ENCODE results near the gene ASTL.

ASTL gene

DNA sequence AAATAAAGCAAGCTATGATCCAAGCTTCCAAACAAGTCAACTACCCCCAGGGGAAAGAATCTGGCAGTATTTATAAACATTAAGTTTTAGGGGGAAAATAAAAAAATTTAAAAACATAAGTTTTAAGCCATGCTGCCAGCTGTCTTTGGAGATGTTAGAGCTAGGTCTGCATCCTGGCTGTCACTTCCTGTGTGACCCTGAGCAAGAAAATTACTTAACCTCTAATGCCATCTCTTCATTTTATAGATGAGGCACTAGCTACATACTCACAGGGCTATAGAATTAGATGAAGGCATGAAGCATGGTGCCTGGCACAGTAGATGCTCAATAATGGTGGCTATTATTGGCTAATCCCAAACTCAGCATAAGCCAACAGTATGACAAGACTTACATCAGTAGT is 42.2 kb upstream of the ASTL start:
- H3K27me3 ChIP-seq (replicated peaks in 2 of 5; ENCODE audit: control insufficient read depth in 4 of 5, insufficient read depth in 5 of 5, low read length in 4 of 5), result no peaks in the 10 kb centered on the region
- POLR2A ChIA-PET, result no interaction called here
- H3K4me1 ChIP-seq (ENCODE audit: control extremely low read depth in 1 of 4, control insufficient read depth in 4 of 4, insufficient read depth in 4 of 4, low read length in 3 of 4), result peaks cover 0 to 3% (median under 1%) of the 10 kb centered on the region in 4 experiments
- H3K36me3 ChIP-seq (ENCODE audit: control insufficient read depth in 4 of 4, insufficient read depth in 4 of 4, low read length in 3 of 4), result peaks cover 0 to 15% (median 8%) of the 10 kb centered on the region in 4 experiments
- H3K4me3 ChIP-seq (ENCODE audit: control insufficient read depth in 1 of 7, extremely low read depth in 1 of 7, insufficient read depth in 4 of 7, low read depth in 2 of 7, low read length in 6 of 7), result no peak overlapping the region
- H3K27ac ChIP-seq (ENCODE audit: insufficient read depth in 1 of 2, low read depth in 1 of 2, low read length in 2 of 2, poor library complexity in 1 of 2, severe bottlenecking in 2 of 2), result no peak overlapping the region
- no peak for DNase-seq
- CTCF ChIA-PET, result interaction anchor here (0.8 to 3.0 kb wide), 6 partner anchors 12 to 42 kb away, joined by 3 to 20 read pairs (median 4); partner anchors contain the start of gene ASTL
- H3K9me3 ChIP-seq (ENCODE audit: control extremely low read depth in 1 of 5, control insufficient read depth in 4 of 5, insufficient read depth in 2 of 5, low read depth in 1 of 5, low read length in 4 of 5), result no peaks in the 10 kb centered on the region

DNA sequence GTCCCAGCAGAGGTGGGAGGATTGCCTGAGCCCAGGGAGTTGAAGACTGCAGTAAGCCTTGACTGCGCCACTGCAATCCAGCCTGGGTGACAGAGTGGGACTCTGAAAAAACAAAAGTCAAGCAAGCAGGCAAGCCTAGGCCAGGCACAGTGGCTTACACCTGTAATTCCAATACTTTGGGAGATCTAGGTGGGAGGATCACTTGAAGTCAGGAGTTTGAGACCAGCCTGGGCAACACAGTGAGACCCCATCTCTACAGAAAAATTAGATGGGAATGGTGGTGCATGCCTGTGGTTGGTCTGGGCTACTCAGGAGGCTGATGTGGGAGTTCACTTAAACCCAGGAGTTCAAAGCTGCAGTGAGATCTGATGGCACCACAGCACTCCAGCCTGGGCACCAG is 41.7 kb upstream of the ASTL start:
- WGBS (ENCODE audit: insufficient coverage), result no CpG with 5 or more reads among the region's 1 CpG
- no peaks in the 10 kb centered on the region for H3K27me3 ChIP-seq (replicated peaks in 2 of 5; ENCODE audit: control insufficient read depth in 4 of 5, insufficient read depth in 5 of 5, low read length in 4 of 5)
- H3K27ac ChIP-seq (ENCODE audit: insufficient read depth in 1 of 2, low read depth in 1 of 2, low read length in 2 of 2, poor library complexity in 1 of 2, severe bottlenecking in 2 of 2), result no peak overlapping the region
- CTCF ChIA-PET, result interaction anchor here (0.8 to 3.0 kb wide), 6 partner anchors 13 to 42 kb away, joined by 3 to 20 read pairs (median 4); partner anchors contain the start of gene ASTL
- DNase-seq, result no peak
- peaks cover 0 to 3% (median under 1%) of the 10 kb centered on the region in 4 experiments for H3K4me1 ChIP-seq (ENCODE audit: control extremely low read depth in 1 of 4, control insufficient read depth in 4 of 4, insufficient read depth in 4 of 4, low read length in 3 of 4)
- no peaks in the 10 kb centered on the region for H3K9me3 ChIP-seq (ENCODE audit: control extremely low read depth in 1 of 5, control insufficient read depth in 4 of 5, insufficient read depth in 2 of 5, low read depth in 1 of 5, low read length in 4 of 5)
- no peak overlapping the region for H3K4me3 ChIP-seq (ENCODE audit: control insufficient read depth in 1 of 7, extremely low read depth in 1 of 7, insufficient read depth in 4 of 7, low read depth in 2 of 7, low read length in 6 of 7)
- POLR2A ChIA-PET, result no interaction called here
- H3K36me3 ChIP-seq (ENCODE audit: control insufficient read depth in 4 of 4, insufficient read depth in 4 of 4, low read length in 3 of 4), result peaks cover 0 to 11% (median 5%) of the 10 kb centered on the region in 4 experiments

- no peak overlapping the region for H3K4me3 ChIP-seq (ENCODE audit: control insufficient read depth in 1 of 7, extremely low read depth in 1 of 7, insufficient read depth in 4 of 7, low read depth in 2 of 7, low read length in 6 of 7)
- ChIA-PET POLR2A (no interaction called here), CTCF (interaction anchor here (1.8 to 7.5 kb wide), 3 partner anchors 16 to 154 kb away, joined by 8 to 346 read pairs (median 63); partner anchors contain the start of genes ASTL and DUSP2)
- no peaks in the 10 kb centered on the region for H3K9me3 ChIP-seq (ENCODE audit: control extremely low read depth in 1 of 5, control insufficient read depth in 4 of 5, insufficient read depth in 2 of 5, low read depth in 1 of 5, low read length in 4 of 5)
- peaks cover 0 to 3% (median 2%) of the 10 kb centered on the region in 4 experiments for H3K4me1 ChIP-seq (ENCODE audit: control extremely low read depth in 1 of 4, control insufficient read depth in 4 of 4, insufficient read depth in 4 of 4, low read length in 3 of 4)
- H3K27ac ChIP-seq (ENCODE audit: insufficient read depth in 1 of 2, low read depth in 1 of 2, low read length in 2 of 2, poor library complexity in 1 of 2, severe bottlenecking in 2 of 2), result no peak overlapping the region
- 100% methylated on average over 1 of the region's 4 CpGs for WGBS (ENCODE audit: insufficient coverage)
- no peaks in the 10 kb centered on the region for H3K36me3 ChIP-seq (ENCODE audit: control insufficient read depth in 4 of 4, insufficient read depth in 4 of 4, low read length in 3 of 4)
- H3K27me3 ChIP-seq (replicated peaks in 2 of 5; ENCODE audit: control insufficient read depth in 4 of 5, insufficient read depth in 5 of 5, low read length in 4 of 5), result no peaks in the 10 kb centered on the region
- DNase-seq, result no peak
Measured at GRCh38 chr2:96176661-96177060, 38.4 kb upstream of the ASTL start.

DNA sequence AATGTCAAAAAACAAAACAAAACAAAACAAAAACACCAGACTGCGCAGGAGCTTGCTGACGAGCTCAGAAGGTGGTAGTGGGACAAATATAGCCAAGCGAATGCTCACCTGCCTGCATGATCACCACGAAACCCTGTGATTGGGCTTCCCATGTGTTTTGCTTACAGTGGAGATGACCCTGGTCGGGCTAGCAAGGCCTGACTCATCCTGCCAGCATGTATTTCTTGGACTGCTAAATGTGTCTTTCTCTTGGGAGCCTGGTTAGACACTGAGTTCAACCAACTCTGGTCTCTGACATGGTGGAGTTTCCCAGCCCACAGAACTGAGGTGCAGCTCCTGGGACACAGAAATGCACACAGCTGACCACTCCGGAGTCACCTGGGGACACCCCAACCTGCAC is 37.6 kb upstream of the ASTL start:
- no peak overlapping the region for H3K4me3 ChIP-seq (ENCODE audit: control insufficient read depth in 1 of 7, extremely low read depth in 1 of 7, insufficient read depth in 4 of 7, low read depth in 2 of 7, low read length in 6 of 7)
- no peaks in the 10 kb centered on the region for H3K36me3 ChIP-seq (ENCODE audit: control insufficient read depth in 4 of 4, insufficient read depth in 4 of 4, low read length in 3 of 4)
- H3K4me1 ChIP-seq (ENCODE audit: control extremely low read depth in 1 of 4, control insufficient read depth in 4 of 4, insufficient read depth in 4 of 4, low read length in 3 of 4), result peaks cover 0 to 3% (median 2%) of the 10 kb centered on the region in 4 experiments
- H3K27me3 ChIP-seq (replicated peaks in 2 of 5; ENCODE audit: control insufficient read depth in 4 of 5, insufficient read depth in 5 of 5, low read length in 4 of 5), result no peaks in the 10 kb centered on the region
- no peak overlapping the region for H3K27ac ChIP-seq (ENCODE audit: insufficient read depth in 1 of 2, low read depth in 1 of 2, low read length in 2 of 2, poor library complexity in 1 of 2, severe bottlenecking in 2 of 2)
- DNase-seq, result no peak
- CTCF ChIA-PET, result interaction anchor here (0.9 to 7.5 kb wide), 12 partner anchors 9 to 153 kb away, joined by 3 to 346 read pairs (median 10); partner anchors contain the start of genes ADRA2B, ASTL and DUSP2
- 100% methylated on average over 6 of the region's 6 CpGs for WGBS (ENCODE audit: insufficient coverage)
- POLR2A ChIA-PET, result no interaction called here
- H3K9me3 ChIP-seq (ENCODE audit: control extremely low read depth in 1 of 5, control insufficient read depth in 4 of 5, insufficient read depth in 2 of 5, low read depth in 1 of 5, low read length in 4 of 5), result no peaks in the 10 kb centered on the region

- H3K4me3 ChIP-seq (ENCODE audit: control insufficient read depth in 1 of 7, extremely low read depth in 1 of 7, insufficient read depth in 4 of 7, low read depth in 2 of 7, low read length in 6 of 7), result no peak overlapping the region
- H3K9me3 ChIP-seq (ENCODE audit: control extremely low read depth in 1 of 5, control insufficient read depth in 4 of 5, insufficient read depth in 2 of 5, low read depth in 1 of 5, low read length in 4 of 5), result peaks cover 0 to 4% (median 0%) of the 10 kb centered on the region in 5 experiments
- H3K27ac ChIP-seq (ENCODE audit: insufficient read depth in 1 of 2, low read depth in 1 of 2, low read length in 2 of 2, poor library complexity in 1 of 2, severe bottlenecking in 2 of 2), result no peak overlapping the region
- peaks cover 0 to 2% (median 0%) of the 10 kb centered on the region in 4 experiments for H3K4me1 ChIP-seq (ENCODE audit: control extremely low read depth in 1 of 4, control insufficient read depth in 4 of 4, insufficient read depth in 4 of 4, low read length in 3 of 4)
- WGBS (ENCODE audit: insufficient coverage), result 50% methylated on average over 4 of the region's 8 CpGs
- peak; percentile 64 to 83 (median 75) for DNase-seq
- CTCF ChIA-PET, result interaction anchor here (0.6 to 7.5 kb wide), 38 partner anchors 8 to 182 kb away, joined by 3 to 346 read pairs (median 5); partner anchors contain the start of genes ADRA2B, ASTL, DUSP2 and STARD7
- POLR2A ChIA-PET, result interaction anchor here (0.8 to 1.7 kb wide), 5 partner anchors 29 to 36 kb away, joined by 3 to 13 read pairs (median 5); partner anchors contain the start of genes ASTL, DUSP2 and STARD7
- H3K27me3 ChIP-seq (replicated peaks in 2 of 5; ENCODE audit: control insufficient read depth in 4 of 5, insufficient read depth in 5 of 5, low read length in 4 of 5), result no peaks in the 10 kb centered on the region
- H3K36me3 ChIP-seq (ENCODE audit: control insufficient read depth in 4 of 4, insufficient read depth in 4 of 4, low read length in 3 of 4), result no peaks in the 10 kb centered on the region
Measured at GRCh38 chr2:96174251-96175144, 36.2 kb upstream of the ASTL start.

DNA sequence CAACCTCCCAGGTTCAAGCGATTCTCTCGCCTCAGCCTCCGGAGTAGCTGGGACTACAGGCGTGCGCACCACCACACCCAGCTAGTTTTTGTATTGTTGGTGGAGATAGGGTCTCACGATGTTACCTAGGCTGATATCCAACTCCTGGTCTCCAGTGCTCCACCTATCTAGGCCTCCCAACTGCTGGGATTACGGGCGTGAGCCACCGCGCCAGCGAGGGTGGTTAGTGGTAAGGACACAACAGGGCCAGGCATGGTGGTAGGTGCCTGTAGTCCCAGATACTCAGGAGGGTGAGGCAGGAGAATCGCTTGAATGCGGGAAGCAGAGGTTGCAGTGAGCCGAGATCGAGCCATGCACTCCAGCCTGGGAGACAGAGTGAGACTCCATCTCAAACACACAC is 33.5 kb upstream of the ASTL start:
- no peak overlapping the region for H3K4me3 ChIP-seq (ENCODE audit: control insufficient read depth in 1 of 7, extremely low read depth in 1 of 7, insufficient read depth in 4 of 7, low read depth in 2 of 7, low read length in 6 of 7)
- no peak overlapping the region for H3K27ac ChIP-seq (ENCODE audit: insufficient read depth in 1 of 2, low read depth in 1 of 2, low read length in 2 of 2, poor library complexity in 1 of 2, severe bottlenecking in 2 of 2)
- H3K27me3 ChIP-seq (replicated peaks in 2 of 5; ENCODE audit: control insufficient read depth in 4 of 5, insufficient read depth in 5 of 5, low read length in 4 of 5), result no peaks in the 10 kb centered on the region
- H3K36me3 ChIP-seq (ENCODE audit: control insufficient read depth in 4 of 4, insufficient read depth in 4 of 4, low read length in 3 of 4), result no peaks in the 10 kb centered on the region
- ChIA-PET POLR2A (interaction anchor here (0.6 kb wide), 1 partner anchor 26 kb away, joined by 3 read pairs; no protein-coding TSS in a partner anchor), CTCF (interaction anchor here (7.5 kb wide), 1 partner anchor 34 kb away, joined by 346 read pairs; the partner anchor contains the start of genes ASTL and DUSP2)
- DNase-seq, result no peak
- H3K9me3 ChIP-seq (ENCODE audit: control extremely low read depth in 1 of 5, control insufficient read depth in 4 of 5, insufficient read depth in 2 of 5, low read depth in 1 of 5, low read length in 4 of 5), result peaks cover 0 to 4% (median 0%) of the 10 kb centered on the region in 5 experiments
- H3K4me1 ChIP-seq (ENCODE audit: control extremely low read depth in 1 of 4, control insufficient read depth in 4 of 4, insufficient read depth in 4 of 4, low read length in 3 of 4), result peaks cover 0 to 4% (median 1%) of the 10 kb centered on the region in 4 experiments
- WGBS (ENCODE audit: insufficient coverage), result 94% methylated on average over 8 of the region's 15 CpGs
